Natural killer cell (primary cell): Measurements from ENCODE around the gene GPR17. TPM values are rescaled to one million over a fixed set of nuclear protein-coding genes. Genes with fewer than 3 reads are reported as not detected.

Experiments
- ATAC-seq, 3 donors: fragments of 150-1000 bp in 2 of 3; fragments of 200-7000 bp in 1 of 3; cut with Tn5 transposase; 1 replicate in 1 of 3; 2 replicates in 2 of 3; pipeline ENCODE4 v1.10.0; 2021; ENCODE audit warnings: mild to moderate bottlenecking in 2 of 3, moderate library complexity in 2 of 3
- DNase-seq, 2 donors: peaks; one replicate each; pipeline versions ENCODE4 v3.0.0 to v3.0.0-alpha.2; 2013 to 2021; ENCODE audit warnings: mixed read lengths in 1 of 2
- H3K27ac ChIP-seq: one replicate; pipeline ENCODE4 v1.5.1; 2013; ENCODE audit warnings: mild to moderate bottlenecking, low read length
- H3K27me3 ChIP-seq: one replicate; pipeline ENCODE4 v1.6.1; 2013; ENCODE audit warnings: low read length; ENCODE audit not compliant: control insufficient read depth, insufficient read depth
- H3K36me3 ChIP-seq: one replicate; pipeline ENCODE4 v1.6.1; 2013; ENCODE audit warnings: low read length; ENCODE audit not compliant: control insufficient read depth, insufficient read depth
- H3K4me1 ChIP-seq: one replicate; pipeline ENCODE4 v1.6.1; 2013; ENCODE audit warnings: low read length; ENCODE audit not compliant: control insufficient read depth, insufficient read depth
- H3K4me3 ChIP-seq: one replicate; pipeline ENCODE4 v1.5.1; 2013; ENCODE audit warnings: low read length
- H3K9me3 ChIP-seq: one replicate; pipeline ENCODE4 v1.6.1; 2013; ENCODE audit warnings: low read length; ENCODE audit not compliant: control insufficient read depth, insufficient read depth
- H3K27ac Mint-ChIP-seq, 2 donors: one replicate each; pipeline ENCODE4 v1.8.0; 2022; ENCODE audit warnings: mild to moderate bottlenecking in 2 of 2, mixed read lengths in 2 of 2, moderate library complexity in 1 of 2
- H3K27me3 Mint-ChIP-seq, 2 donors: one replicate each; pipeline ENCODE4 v1.8.0; 2022; ENCODE audit warnings: low read depth in 2 of 2, mixed read lengths in 2 of 2
- H3K36me3 Mint-ChIP-seq: one replicate; pipeline ENCODE4 v1.8.0; 2022; ENCODE audit warnings: mixed read lengths
- H3K4me1 Mint-ChIP-seq, 2 donors: one replicate each; pipeline ENCODE4 v1.8.0; 2022; ENCODE audit warnings: mixed read lengths in 2 of 2
- H3K4me3 Mint-ChIP-seq: one replicate; pipeline ENCODE4 v1.8.0; 2022; ENCODE audit warnings: mild to moderate bottlenecking, moderate library complexity, mixed read lengths
- H3K9me3 Mint-ChIP-seq, 2 donors: one replicate each; pipeline ENCODE4 v1.8.0; 2022; ENCODE audit warnings: mixed read lengths in 2 of 2
- WGBS: methylation state at CpG from one replicate; pipeline ENCODE4 v1.1.7; 2013; ENCODE audit warnings: missing lambda C conversion rate; ENCODE audit not compliant: insufficient coverage; 5-methylcytosine and 5-hydroxymethylcytosine counted together
- intact Hi-C: fragments of 100-400 bp; cut with micrococcal nuclease; formaldehyde crosslinking; loops from one replicate; pipeline ENCODE4 v1.14.2; 2022
- total RNA-seq, 4 donors: library from RNA; stranded (reverse); fragments of 120-200 nt in 1 of 4; gene quantifications; one replicate each; pipeline versions ENCODE4 v1.2.3 to v1.2.4, GENCODE V29; 2013 to 2022
- TF ChIP-seq, protein P1 (sequence below): fragments of 200-600 bp; IDR thresholded peaks from one replicate; pipeline ENCODE4 v1.8.0; 2022; ENCODE audit warnings: antibody characterized with exemption

GPR17 gene
- total RNA-seq, 3 donors from 2014 or later (not counting 1 experiment from before 2014, with no cell fraction given) = not detected

DNA sequence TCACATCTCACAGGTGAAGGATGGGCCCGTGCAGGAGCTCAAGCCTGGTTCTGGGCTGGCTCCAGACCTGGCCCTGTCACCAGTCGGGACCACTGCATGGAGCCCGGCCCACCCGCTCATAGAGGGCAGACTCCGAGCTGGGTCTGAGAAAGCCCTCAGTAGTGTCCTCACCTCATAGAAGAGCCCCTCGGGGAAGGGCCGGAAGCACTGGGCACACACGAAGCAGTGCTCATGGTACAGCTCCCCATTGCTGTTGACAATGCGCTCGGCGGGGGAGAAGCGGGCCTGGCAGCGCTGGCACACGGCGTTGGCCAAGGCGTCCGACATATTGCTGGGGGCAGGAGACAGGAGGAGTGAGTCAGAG, 11.3 kb downstream of the GPR17 start:
- no peaks in the 10 kb centered on the region for H3K36me3 ChIP-seq
- DNase-seq = no peak
- intact Hi-C loops = no loop called here
- no peaks in the 10 kb centered on the region for H3K4me1 ChIP-seq
- H3K27ac ChIP-seq = no peak overlapping the region
- no peak for ATAC-seq
- Mint-ChIP-seq H3K4me3 (no peak overlapping the region), H3K9me3 (no peaks in the 10 kb centered on the region), H3K27ac (no peak overlapping the region), H3K36me3 (no peaks in the 10 kb centered on the region), H3K4me1 (peaks cover 0 to 3% of the 10 kb centered on the region in 2 donors), H3K27me3 (peaks cover 0 to 5% of the 10 kb centered on the region in 2 donors)
- 93% methylated on average over 17 of the region's 17 CpGs for WGBS
- no peaks in the 10 kb centered on the region for H3K27me3 ChIP-seq
- TF ChIP-seq, protein P1, sequence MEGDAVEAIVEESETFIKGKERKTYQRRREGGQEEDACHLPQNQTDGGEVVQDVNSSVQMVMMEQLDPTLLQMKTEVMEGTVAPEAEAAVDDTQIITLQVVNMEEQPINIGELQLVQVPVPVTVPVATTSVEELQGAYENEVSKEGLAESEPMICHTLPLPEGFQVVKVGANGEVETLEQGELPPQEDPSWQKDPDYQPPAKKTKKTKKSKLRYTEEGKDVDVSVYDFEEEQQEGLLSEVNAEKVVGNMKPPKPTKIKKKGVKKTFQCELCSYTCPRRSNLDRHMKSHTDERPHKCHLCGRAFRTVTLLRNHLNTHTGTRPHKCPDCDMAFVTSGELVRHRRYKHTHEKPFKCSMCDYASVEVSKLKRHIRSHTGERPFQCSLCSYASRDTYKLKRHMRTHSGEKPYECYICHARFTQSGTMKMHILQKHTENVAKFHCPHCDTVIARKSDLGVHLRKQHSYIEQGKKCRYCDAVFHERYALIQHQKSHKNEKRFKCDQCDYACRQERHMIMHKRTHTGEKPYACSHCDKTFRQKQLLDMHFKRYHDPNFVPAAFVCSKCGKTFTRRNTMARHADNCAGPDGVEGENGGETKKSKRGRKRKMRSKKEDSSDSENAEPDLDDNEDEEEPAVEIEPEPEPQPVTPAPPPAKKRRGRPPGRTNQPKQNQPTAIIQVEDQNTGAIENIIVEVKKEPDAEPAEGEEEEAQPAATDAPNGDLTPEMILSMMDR = no peak
- H3K4me3 ChIP-seq = no peak overlapping the region
- no peaks in the 10 kb centered on the region for H3K9me3 ChIP-seq

DNA sequence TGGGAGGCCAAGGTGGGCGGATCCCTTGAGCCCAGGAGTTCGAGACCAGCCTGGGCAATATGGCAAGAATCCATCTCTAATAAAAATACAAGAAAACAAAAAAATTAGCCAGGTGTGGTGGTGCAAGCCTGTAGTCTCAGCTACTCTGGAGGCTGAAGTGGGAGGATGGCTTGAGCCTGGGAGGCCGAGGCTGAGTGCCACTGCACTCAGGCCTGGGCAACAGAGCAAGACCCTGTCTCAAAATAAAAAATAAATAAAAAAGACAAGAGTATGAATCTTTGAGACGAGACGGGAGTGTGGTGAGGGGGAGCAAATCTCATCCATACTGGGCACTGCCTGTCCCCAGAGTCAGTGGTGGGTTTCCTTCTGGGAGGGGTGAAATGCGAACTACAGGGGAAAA, 12.2 kb downstream of the GPR17 start:
- WGBS = 86% methylated on average over 4 of the region's 6 CpGs
- H3K4me1 Mint-ChIP-seq = peaks cover 0 to 3% of the 10 kb centered on the region in 2 donors

DNA sequence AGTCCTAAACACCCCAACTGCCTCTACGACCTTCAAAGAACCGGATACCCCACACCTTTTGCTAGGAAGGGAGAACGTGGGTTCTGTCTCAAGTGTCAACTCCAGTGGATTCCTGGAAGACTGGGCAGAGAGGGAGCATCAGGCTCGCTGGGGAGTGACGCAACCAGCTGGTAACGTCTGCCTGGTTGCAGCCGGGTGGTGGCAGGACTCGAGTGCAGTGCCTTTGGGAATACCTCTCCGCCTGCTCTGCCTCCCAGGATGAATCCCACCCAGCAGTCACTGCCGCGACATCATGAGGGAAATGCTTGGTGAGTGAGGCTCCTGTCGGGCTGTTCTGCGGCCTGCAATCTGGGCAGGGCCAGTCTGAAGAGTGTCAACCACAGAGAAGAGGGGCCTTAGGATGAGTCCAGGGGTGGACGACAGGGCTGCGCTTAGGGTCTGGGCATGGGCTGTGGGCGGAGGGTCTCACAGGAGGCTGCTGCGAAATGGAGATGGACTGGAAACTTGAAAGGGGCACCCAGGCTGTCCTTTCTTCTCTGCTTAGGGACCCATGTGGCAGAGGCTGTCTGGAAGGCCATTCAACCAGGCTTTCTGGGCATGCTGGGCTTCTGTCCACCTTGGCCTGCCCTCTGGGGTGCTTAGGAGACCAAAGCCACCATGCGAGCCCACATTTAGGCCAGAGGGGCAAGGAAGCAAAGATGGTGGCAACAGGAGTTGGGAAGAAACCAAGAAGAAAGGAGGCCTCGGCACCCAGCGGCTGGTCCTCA, 12.9 kb downstream of the GPR17 start:
- intact Hi-C loops = no loop called here
- peaks cover 6% of the 10 kb centered on the region for H3K27me3 ChIP-seq
- 93% methylated on average over 20 of the region's 20 CpGs for WGBS
- H3K27me3 Mint-ChIP-seq = peaks cover 9 to 12% of the 10 kb centered on the region in 2 donors
- H3K4me3 Mint-ChIP-seq = no peak overlapping the region
- H3K4me1 ChIP-seq = no peaks in the 10 kb centered on the region
- no peak for ATAC-seq
- H3K27ac ChIP-seq = no peak overlapping the region
- H3K9me3 ChIP-seq = no peaks in the 10 kb centered on the region
- DNase-seq = no peak
- no peaks in the 10 kb centered on the region for H3K36me3 Mint-ChIP-seq
- no peak overlapping the region for H3K27ac Mint-ChIP-seq
- no peak overlapping the region for H3K4me3 ChIP-seq
- H3K36me3 ChIP-seq = no peaks in the 10 kb centered on the region
- peaks cover 0 to 7% of the 10 kb centered on the region in 2 donors for H3K4me1 Mint-ChIP-seq
- no peaks in the 10 kb centered on the region for H3K9me3 Mint-ChIP-seq
- TF ChIP-seq, protein P1 = no peak

More for the DNA sequence above, 12.2 kb downstream of the GPR17 start:
- Mint-ChIP-seq H3K4me3 (no peak overlapping the region), H3K9me3 (no peaks in the 10 kb centered on the region), H3K27ac (no peak overlapping the region), H3K27me3 (peaks cover 2 to 5% of the 10 kb centered on the region in 2 donors), H3K36me3 (no peaks in the 10 kb centered on the region)
- Histone ChIP-seq H3K9me3 (no peaks in the 10 kb centered on the region), H3K4me3 (no peak overlapping the region), H3K36me3 (no peaks in the 10 kb centered on the region), H3K27me3 (peaks cover 1% of the 10 kb centered on the region), H3K27ac (no peak overlapping the region), H3K4me1 (no peaks in the 10 kb centered on the region)
- DNase-seq (no peak), ATAC-seq (no peak)
- TF ChIP-seq, protein P1 = no peak
- intact Hi-C loops = no loop called here
